ENCODE measurements around the gene RBM23.

The RBM23 gene

GRCh38 chr14:22929104-22929960 is 10.4 kb upstream of the RBM23 start, which contains the start of gene PRMT5 (continued):
- TF ChIP-seq, protein P1, sequence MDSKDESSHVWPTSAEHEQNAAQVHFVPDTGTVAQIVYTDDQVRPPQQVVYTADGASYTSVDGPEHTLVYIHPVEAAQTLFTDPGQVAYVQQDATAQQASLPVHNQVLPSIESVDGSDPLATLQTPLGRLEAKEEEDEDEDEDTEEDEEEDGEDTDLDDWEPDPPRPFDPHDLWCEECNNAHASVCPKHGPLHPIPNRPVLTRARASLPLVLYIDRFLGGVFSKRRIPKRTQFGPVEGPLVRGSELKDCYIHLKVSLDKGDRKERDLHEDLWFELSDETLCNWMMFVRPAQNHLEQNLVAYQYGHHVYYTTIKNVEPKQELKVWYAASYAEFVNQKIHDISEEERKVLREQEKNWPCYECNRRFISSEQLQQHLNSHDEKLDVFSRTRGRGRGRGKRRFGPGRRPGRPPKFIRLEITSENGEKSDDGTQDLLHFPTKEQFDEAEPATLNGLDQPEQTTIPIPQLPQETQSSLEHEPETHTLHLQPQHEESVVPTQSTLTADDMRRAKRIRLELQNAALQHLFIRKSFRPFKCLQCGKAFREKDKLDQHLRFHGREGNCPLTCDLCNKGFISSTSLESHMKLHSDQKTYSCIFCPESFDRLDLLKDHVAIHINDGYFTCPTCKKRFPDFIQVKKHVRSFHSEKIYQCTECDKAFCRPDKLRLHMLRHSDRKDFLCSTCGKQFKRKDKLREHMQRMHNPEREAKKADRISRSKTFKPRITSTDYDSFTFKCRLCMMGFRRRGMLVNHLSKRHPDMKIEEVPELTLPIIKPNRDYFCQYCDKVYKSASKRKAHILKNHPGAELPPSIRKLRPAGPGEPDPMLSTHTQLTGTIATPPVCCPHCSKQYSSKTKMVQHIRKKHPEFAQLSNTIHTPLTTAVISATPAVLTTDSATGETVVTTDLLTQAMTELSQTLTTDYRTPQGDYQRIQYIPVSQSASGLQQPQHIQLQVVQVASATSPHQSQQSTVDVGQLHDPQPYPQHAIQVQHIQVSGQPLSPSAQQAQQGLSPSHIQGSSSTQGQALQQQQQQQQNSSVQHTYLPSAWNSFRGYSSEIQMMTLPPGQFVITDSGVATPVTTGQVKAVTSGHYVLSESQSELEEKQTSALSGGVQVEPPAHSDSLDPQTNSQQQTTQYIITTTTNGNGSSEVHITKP (tag by site-specific recombination; IDR thresholded peaks at IDR 0.05) = peak; percentile 81; the same call in 1 of the 2 replicates
- TF ChIP-seq ZBTB17 (tag by site-specific recombination; IDR thresholded peaks at IDR 0.05) = peak; percentile 91
- no peak for TF ChIP-seq ZNF830 (tag by site-specific recombination; IDR thresholded peaks at IDR 0.05; ENCODE audit: low read depth)
- TF ChIP-seq ZNF529 (tag by site-specific recombination; IDR thresholded peaks at IDR 0.05; ENCODE audit: insufficient replicate concordance) = no peak
- TF ChIP-seq, protein P2, sequence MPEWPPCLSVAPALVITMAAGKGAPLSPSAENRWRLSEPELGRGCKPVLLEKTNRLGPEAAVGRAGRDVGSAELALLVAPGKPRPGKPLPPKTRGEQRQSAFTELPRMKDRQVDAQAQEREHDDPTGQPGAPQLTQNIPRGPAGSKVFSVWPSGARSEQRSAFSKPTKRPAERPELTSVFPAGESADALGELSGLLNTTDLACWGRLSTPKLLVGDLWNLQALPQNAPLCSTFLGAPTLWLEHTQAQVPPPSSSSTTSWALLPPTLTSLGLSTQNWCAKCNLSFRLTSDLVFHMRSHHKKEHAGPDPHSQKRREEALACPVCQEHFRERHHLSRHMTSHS (tag by site-specific recombination; IDR thresholded peaks at IDR 0.05) = no peak
- TF ChIP-seq ZNF626 (tag by site-specific recombination; IDR thresholded peaks at IDR 0.05) = no peak
- TF ChIP-seq, protein P3, sequence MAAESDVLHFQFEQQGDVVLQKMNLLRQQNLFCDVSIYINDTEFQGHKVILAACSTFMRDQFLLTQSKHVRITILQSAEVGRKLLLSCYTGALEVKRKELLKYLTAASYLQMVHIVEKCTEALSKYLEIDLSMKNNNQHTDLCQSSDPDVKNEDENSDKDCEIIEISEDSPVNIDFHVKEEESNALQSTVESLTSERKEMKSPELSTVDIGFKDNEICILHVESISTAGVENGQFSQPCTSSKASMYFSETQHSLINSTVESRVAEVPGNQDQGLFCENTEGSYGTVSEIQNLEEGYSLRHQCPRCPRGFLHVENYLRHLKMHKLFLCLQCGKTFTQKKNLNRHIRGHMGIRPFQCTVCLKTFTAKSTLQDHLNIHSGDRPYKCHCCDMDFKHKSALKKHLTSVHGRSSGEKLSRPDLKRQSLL (tag by site-specific recombination; IDR thresholded peaks at IDR 0.05) = no peak
- no peak for TF ChIP-seq ZBTB11 (tag by site-specific recombination; conservative IDR thresholded peaks at IDR 0.05; ENCODE audit: low read depth)
- 0 out of 2 replicates have a peak, but pooled peaks have one; percentile 75 for TF ChIP-seq REPIN1 (tag by site-specific recombination; IDR thresholded peaks at IDR 0.05; ENCODE audit: low read depth)
- TF ChIP-seq IKZF3 (tag by site-specific recombination; IDR thresholded peaks at IDR 0.05) = peak; percentile 88
- TF ChIP-seq HOXC10 (CRISPR knock-in tag; IDR thresholded peaks at IDR 0.05) = no peak
- peak; percentile 38 for TF ChIP-seq ZNF600 (tag by site-specific recombination; IDR thresholded peaks at IDR 0.05)
- TF ChIP-seq ZNF677 (tag by site-specific recombination; IDR thresholded peaks at IDR 0.05) = no peak
- TF ChIP-seq ZBTB44 (tag by site-specific recombination; IDR thresholded peaks at IDR 0.05) = no peak; the same call in 1 of the 2 replicates
- TF ChIP-seq, protein P4, sequence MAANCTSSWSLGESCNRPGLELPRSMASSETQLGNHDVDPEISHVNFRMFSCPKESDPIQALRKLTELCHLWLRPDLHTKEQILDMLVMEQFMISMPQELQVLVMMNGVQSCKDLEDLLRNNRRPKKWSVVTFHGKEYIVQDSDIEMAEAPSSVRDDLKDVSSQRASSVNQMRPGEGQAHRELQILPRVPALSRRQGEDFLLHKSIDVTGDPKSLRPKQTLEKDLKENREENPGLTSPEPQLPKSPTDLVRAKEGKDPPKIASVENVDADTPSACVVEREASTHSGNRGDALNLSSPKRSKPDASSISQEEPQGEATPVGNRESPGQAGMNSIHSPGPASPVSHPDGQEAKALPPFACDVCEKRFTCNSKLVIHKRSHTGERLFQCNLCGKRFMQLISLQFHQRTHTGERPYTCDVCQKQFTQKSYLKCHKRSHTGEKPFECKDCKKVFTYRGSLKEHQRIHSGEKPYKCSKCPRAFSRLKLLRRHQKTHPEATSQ (tag by site-specific recombination; IDR thresholded peaks at IDR 0.05) = 0 out of 2 replicates have a peak, but pooled peaks have one; percentile 51
- TF ChIP-seq KLF10 (tag by site-specific recombination; IDR thresholded peaks at IDR 0.05) = peak; percentile 98
- 0 out of 2 replicates have a peak, but pooled peaks have one; percentile 33 for TF ChIP-seq ZBTB20 (tag by site-specific recombination; IDR thresholded peaks at IDR 0.05)
- no peak for TF ChIP-seq TRIM28 (IDR thresholded peaks at IDR 0.05; ENCODE audit: borderline replicate concordance, low read length)
- no peak for TF ChIP-seq ZNF133 (tag by site-specific recombination; IDR thresholded peaks at IDR 0.05)
- TF ChIP-seq ZNF335 (tag by site-specific recombination; conservative IDR thresholded peaks at IDR 0.05) = peak; percentile 83
- no peak for TF ChIP-seq ZNF404 (tag by site-specific recombination; IDR thresholded peaks at IDR 0.05)
- no peak for TF ChIP-seq HOXA7 (CRISPR knock-in tag; IDR thresholded peaks at IDR 0.05; ENCODE audit: borderline replicate concordance)
- no peak for TF ChIP-seq ZNF155 (tag by site-specific recombination; IDR thresholded peaks at IDR 0.05)
- no peak for TF ChIP-seq ELK4 (IDR thresholded peaks at IDR 0.05; ENCODE audit: borderline replicate concordance, low read depth, low read length)
- peak; percentile 13; the same call in 1 of the 2 replicates for TF ChIP-seq ZNF843 (tag by site-specific recombination; IDR thresholded peaks at IDR 0.05)
